H9 (cell line): Measurements from ENCODE around the gene SERTAD1. TPM values are rescaled to one million over a fixed set of nuclear protein-coding genes. Genes with fewer than 3 reads are reported as not detected.

Experiments used
- DNase-seq: peaks from one replicate; pipeline ENCODE4 v3.0.0-alpha.2; 2017
- H2AFZ ChIP-seq: one replicate; pipeline ENCODE4 v1.6.1; 2013; ENCODE audit warnings: mild to moderate bottlenecking, low read length, control low read depth, moderate library complexity
- H2AK5ac ChIP-seq: 2 replicates; pipeline ENCODE4 v1.6.1; 2013; ENCODE audit warnings: low read length, control low read depth, mixed read lengths; ENCODE audit not compliant: insufficient read length
- H2BK120ac ChIP-seq: one replicate; pipeline ENCODE4 v1.6.1; 2013; ENCODE audit warnings: low read depth, mild to moderate bottlenecking, low read length, control low read depth, inconsistent platforms; ENCODE audit not compliant: poor library complexity, severe bottlenecking
- H2BK12ac ChIP-seq: 2 replicates; pipeline ENCODE4 v1.6.1; 2013; ENCODE audit warnings: low read length, control low read depth, mixed read lengths, low read depth; ENCODE audit not compliant: insufficient read length
- H2BK15ac ChIP-seq: 2 replicates; pipeline ENCODE4 v1.6.1; 2013; ENCODE audit warnings: low read depth, low read length, control low read depth
- H2BK20ac ChIP-seq: one replicate; pipeline ENCODE4 v1.6.1; 2013; ENCODE audit warnings: low read depth, mild to moderate bottlenecking, low read length, control low read depth, inconsistent platforms; ENCODE audit not compliant: poor library complexity, severe bottlenecking
- H2BK5ac ChIP-seq: 2 replicates; pipeline ENCODE4 v1.6.1; 2013; ENCODE audit warnings: low read length, control low read depth, mixed read lengths; ENCODE audit not compliant: insufficient read length
- H3K14ac ChIP-seq: 2 replicates; pipeline ENCODE4 v1.6.1; 2013; ENCODE audit warnings: low read length, control low read depth; ENCODE audit not compliant: insufficient read depth
- H3K18ac ChIP-seq: 2 replicates; pipeline ENCODE4 v1.6.1; 2013; ENCODE audit warnings: low read depth, mild to moderate bottlenecking, mixed read lengths, low read length, control low read depth; ENCODE audit not compliant: insufficient read length
- H3K23ac ChIP-seq: 2 replicates; pipeline ENCODE4 v1.6.1; 2013; ENCODE audit warnings: low read length, control low read depth, mixed read lengths, low read depth; ENCODE audit not compliant: insufficient read length
- H3K23me2 ChIP-seq: 2 replicates; pipeline ENCODE4 v1.6.1; 2013; ENCODE audit warnings: low read depth, mild to moderate bottlenecking, mixed read lengths, low read length, control low read depth; ENCODE audit not compliant: insufficient read length, poor library complexity, severe bottlenecking
- H3K27ac ChIP-seq: 2 replicates; pipeline ENCODE4 v1.5.1; 2013; ENCODE audit warnings: low read length, control low read depth, mixed read lengths, low read depth; ENCODE audit not compliant: insufficient read length
- H3K27me3 ChIP-seq: 2 replicates; pipeline ENCODE4 v1.6.1; 2013; ENCODE audit warnings: low read length, control low read depth, inconsistent platforms; ENCODE audit not compliant: insufficient read depth
- H3K4ac ChIP-seq: 2 replicates; pipeline ENCODE4 v1.6.1; 2013; ENCODE audit warnings: low read depth, mild to moderate bottlenecking, control low read depth, inconsistent platforms, low read length, moderate library complexity
- H3K4me1 ChIP-seq: 2 replicates; pipeline ENCODE4 v1.6.1; 2013; ENCODE audit warnings: low read length, control low read depth, inconsistent platforms; ENCODE audit not compliant: insufficient read depth
- H3K4me2 ChIP-seq: 2 replicates; pipeline ENCODE4 v1.6.1; 2013; ENCODE audit warnings: low read length, control low read depth, mixed read lengths; ENCODE audit not compliant: insufficient read length, insufficient read depth
- H3K56ac ChIP-seq: 2 replicates; pipeline ENCODE4 v1.6.1; 2013; ENCODE audit warnings: low read depth, mild to moderate bottlenecking, mixed read lengths, low read length, control low read depth; ENCODE audit not compliant: insufficient read length
- H3K79me1 ChIP-seq: 2 replicates; pipeline ENCODE4 v1.6.1; 2013; ENCODE audit warnings: low read depth, mild to moderate bottlenecking, moderate library complexity, low read length, control low read depth, inconsistent platforms; ENCODE audit not compliant: insufficient read depth, poor library complexity, severe bottlenecking
- H3K79me2 ChIP-seq: 2 replicates; pipeline ENCODE4 v1.6.1; 2013; ENCODE audit warnings: low read length, control low read depth, inconsistent platforms; ENCODE audit not compliant: insufficient read depth
- H3K9ac ChIP-seq: 2 replicates; pipeline ENCODE4 v1.6.1; 2013; ENCODE audit warnings: low read length, control low read depth, mixed read lengths; ENCODE audit not compliant: insufficient read length; ENCODE audit errors: extremely low read depth
- H3K9me3 ChIP-seq: one replicate; pipeline ENCODE4 v1.6.1; 2013; ENCODE audit warnings: low read depth, low read length, inconsistent platforms; ENCODE audit not compliant: control insufficient read depth
- H3T11ph ChIP-seq: one replicate; pipeline ENCODE4 v1.6.1; 2013; ENCODE audit warnings: mild to moderate bottlenecking, low read length, control low read depth, inconsistent platforms
- H4K20me1 ChIP-seq: one replicate; pipeline ENCODE4 v1.6.1; 2013; ENCODE audit not compliant: control insufficient read depth, insufficient read length, insufficient read depth
- H4K5ac ChIP-seq: 2 replicates; pipeline ENCODE4 v1.6.1; 2013; ENCODE audit warnings: low read depth, mild to moderate bottlenecking, mixed read lengths, low read length, control low read depth; ENCODE audit not compliant: insufficient read length
- H4K8ac ChIP-seq: replicated peaks from 2 replicates; pipeline ENCODE4 v1.6.1; 2013; ENCODE audit warnings: low read length, control low read depth, mixed read lengths, low read depth; ENCODE audit not compliant: insufficient read length
- H4K91ac ChIP-seq: 2 replicates; pipeline ENCODE4 v1.6.1; 2013; ENCODE audit warnings: low read depth, mild to moderate bottlenecking, moderate library complexity, mixed read lengths, low read length, control low read depth; ENCODE audit not compliant: insufficient read length
- H3K27ac Mint-ChIP-seq, 3 experiments: 2 replicates in 2 of 3; 3 replicates in 1 of 3; pipeline ENCODE4 v1.8.0; 2020 to 2021; ENCODE audit warnings: mixed read lengths in 3 of 3, mild to moderate bottlenecking in 1 of 3, moderate library complexity in 1 of 3
- H3K27me3 Mint-ChIP-seq: 2 replicates; pipeline ENCODE4 v1.8.0; 2021; ENCODE audit warnings: low read depth, mild to moderate bottlenecking, moderate library complexity, mixed read lengths
- H3K36me3 Mint-ChIP-seq, 3 experiments: 2 replicates in 2 of 3; 3 replicates in 1 of 3; pipeline ENCODE4 v1.8.0; 2020 to 2021; ENCODE audit warnings: low read depth in 3 of 3, mixed read lengths in 3 of 3; ENCODE audit not compliant: insufficient read depth in 1 of 3
- H3K4me1 Mint-ChIP-seq, 2 experiments: 2 replicates each; pipeline ENCODE4 v1.8.0; 2020; ENCODE audit warnings: mixed read lengths in 2 of 2
- H3K4me3 Mint-ChIP-seq, 2 experiments: 2 replicates in 1 of 2; 3 replicates in 1 of 2; pipeline ENCODE4 v1.8.0; 2020 to 2021; ENCODE audit warnings: mild to moderate bottlenecking in 2 of 2, mixed read lengths in 2 of 2, moderate library complexity in 1 of 2
- H3K9me3 Mint-ChIP-seq, 2 experiments: 2 replicates in 1 of 2; 3 replicates in 1 of 2; pipeline ENCODE4 v1.8.0; 2020; ENCODE audit warnings: mild to moderate bottlenecking in 2 of 2, mixed read lengths in 2 of 2, moderate library complexity in 1 of 2
- WGBS: extraction: QIAGEN DNeasy Blood & Tissue Kit; methylation state at CpG from one replicate; pipeline ENCODE4 v1.1.7; 2013; ENCODE audit warnings: missing lambda C conversion rate, low lambda C conversion rate, mixed read lengths; ENCODE audit not compliant: insufficient read length; ENCODE audit errors: extremely low coverage; 5-methylcytosine and 5-hydroxymethylcytosine counted together
- total RNA-seq: library from RNA; stranded (reverse); gene quantifications from 2 replicates; pipeline ENCODE4 v1.2.1, GENCODE V29; 2021
- TF ChIP-seq, protein P1 (sequence below): fragments of 200-600 bp; sonication (generic); conservative IDR thresholded peaks from 3 replicates; pipeline ENCODE4 v1.8.0; 2021; ENCODE audit warnings: antibody characterized with exemption, mild to moderate bottlenecking

The SERTAD1 gene
- total RNA-seq, 1 experiment from 2014 or later = 7.9 TPM

GRCh38 chr19:40397568-40397906 lies 28.3 kb downstream of the SERTAD1 start:
- Histone ChIP-seq H3K23ac (no peak overlapping the region), H3K79me1 (no peaks in the 10 kb centered on the region), H3K4ac (no peak overlapping the region), H3T11ph (no peak overlapping the region), H2BK5ac (no peak overlapping the region), H4K5ac (no peak overlapping the region), H3K9ac (no peak overlapping the region), H4K91ac (no peak overlapping the region), H3K27me3 (no peaks in the 10 kb centered on the region; the same call in 1 of the 2 replicates), H4K8ac (no peak overlapping the region), H3K79me2 (no peaks in the 10 kb centered on the region), H2AK5ac (no peak overlapping the region), H3K23me2 (peaks cover 7% of the 10 kb centered on the region), H2BK15ac (no peak overlapping the region), H3K4me2 (no peak overlapping the region), H4K20me1 (no peaks in the 10 kb centered on the region), H3K14ac (no peak overlapping the region), H2BK120ac (no peak overlapping the region), H3K27ac (no peak overlapping the region), H2BK12ac (no peak overlapping the region), H2AFZ (no peak overlapping the region), H2BK20ac (no peak overlapping the region), H3K18ac (no peak overlapping the region), H3K9me3 (no peaks in the 10 kb centered on the region), H3K56ac (no peak overlapping the region), H3K4me1 (no peaks in the 10 kb centered on the region)
- DNase-seq = no peak
- Mint-ChIP-seq H3K4me1 (peaks cover 8 to 15% of the 10 kb centered on the region in 2 experiments), H3K36me3 (no peaks in the 10 kb centered on the region; a peak in 1 of 7 replicates), H3K9me3 (no peaks in the 10 kb centered on the region), H3K27ac (no peak overlapping the region), H3K4me3 (0 out of 5 replicates have a peak overlapping the region, but pooled peaks of 1 of the 2 experiments have one; percentile 50), H3K27me3 (peaks cover 19% of the 10 kb centered on the region)
- TF ChIP-seq, protein P1, sequence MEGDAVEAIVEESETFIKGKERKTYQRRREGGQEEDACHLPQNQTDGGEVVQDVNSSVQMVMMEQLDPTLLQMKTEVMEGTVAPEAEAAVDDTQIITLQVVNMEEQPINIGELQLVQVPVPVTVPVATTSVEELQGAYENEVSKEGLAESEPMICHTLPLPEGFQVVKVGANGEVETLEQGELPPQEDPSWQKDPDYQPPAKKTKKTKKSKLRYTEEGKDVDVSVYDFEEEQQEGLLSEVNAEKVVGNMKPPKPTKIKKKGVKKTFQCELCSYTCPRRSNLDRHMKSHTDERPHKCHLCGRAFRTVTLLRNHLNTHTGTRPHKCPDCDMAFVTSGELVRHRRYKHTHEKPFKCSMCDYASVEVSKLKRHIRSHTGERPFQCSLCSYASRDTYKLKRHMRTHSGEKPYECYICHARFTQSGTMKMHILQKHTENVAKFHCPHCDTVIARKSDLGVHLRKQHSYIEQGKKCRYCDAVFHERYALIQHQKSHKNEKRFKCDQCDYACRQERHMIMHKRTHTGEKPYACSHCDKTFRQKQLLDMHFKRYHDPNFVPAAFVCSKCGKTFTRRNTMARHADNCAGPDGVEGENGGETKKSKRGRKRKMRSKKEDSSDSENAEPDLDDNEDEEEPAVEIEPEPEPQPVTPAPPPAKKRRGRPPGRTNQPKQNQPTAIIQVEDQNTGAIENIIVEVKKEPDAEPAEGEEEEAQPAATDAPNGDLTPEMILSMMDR = no peak
- no CpG with 5 or more reads among the region's 22 CpGs for WGBS
